OCI-LY1 (cell line): Measurements from ENCODE around the gene UMODL1.

Experiments
- H2AFZ ChIP-seq: fragments of 200-600 bp; sonication (generic), shearing (Covaris generic); 2 replicates; pipeline ENCODE4 v1.6.0; 2014; ENCODE audit warnings: antibody characterized with exemption, mild to moderate bottlenecking, low read length
- H3F3A ChIP-seq: fragments of 200-600 bp; sonication (generic), shearing (Covaris generic); 2 replicates; pipeline ENCODE4 v1.6.0; 2014; ENCODE audit warnings: mild to moderate bottlenecking, antibody characterized with exemption, low read length, moderate library complexity; ENCODE audit not compliant: insufficient read depth
- H3K27ac ChIP-seq: fragments of 200-600 bp; sonication (generic); 2 replicates; pipeline ENCODE4 v1.5.1; 2014; ENCODE audit warnings: low read length, mixed run types, mild to moderate bottlenecking, low read depth; ENCODE audit not compliant: poor library complexity, severe bottlenecking
- H3K27me3 ChIP-seq: fragments of 200-600 bp; sonication (generic); 2 replicates; pipeline ENCODE4 v1.6.0; 2014; ENCODE audit warnings: antibody characterized with exemption, mild to moderate bottlenecking, low read length, moderate library complexity; ENCODE audit not compliant: insufficient read depth
- H3K36me3 ChIP-seq: fragments of 200-600 bp; sonication (generic); 2 replicates; pipeline ENCODE4 v1.6.1; 2014; ENCODE audit warnings: mild to moderate bottlenecking, antibody characterized with exemption, low read length, moderate library complexity, mixed read lengths; ENCODE audit not compliant: insufficient read depth
- H3K4me1 ChIP-seq: fragments of 200-600 bp; sonication (generic); 2 replicates; pipeline ENCODE4 v1.5.1; 2014; ENCODE audit warnings: mild to moderate bottlenecking, low read length, moderate library complexity; ENCODE audit not compliant: insufficient read depth, severe bottlenecking
- H3K4me2 ChIP-seq: fragments of 200-600 bp; sonication (generic), shearing (Covaris generic); 2 replicates; pipeline ENCODE4 v1.6.1; 2014; ENCODE audit warnings: low read length
- H3K4me3 ChIP-seq: fragments of 200-600 bp; sonication (generic); 2 replicates; pipeline ENCODE4 v1.5.1; 2014; ENCODE audit warnings: low read length, low read depth, mild to moderate bottlenecking, mixed read lengths; ENCODE audit not compliant: poor library complexity, severe bottlenecking
- H3K79me2 ChIP-seq: fragments of 200-600 bp; shearing (Covaris generic); 2 replicates; pipeline ENCODE4 v1.6.1; 2016; ENCODE audit warnings: mixed run types, low read length, mixed read lengths; ENCODE audit not compliant: insufficient read depth
- H3K9ac ChIP-seq: fragments of 200-600 bp; sonication (generic), shearing (Covaris generic); 2 replicates; pipeline ENCODE4 v1.6.1; 2014; ENCODE audit warnings: mild to moderate bottlenecking, low read length, mixed read lengths
- H3K9me2 ChIP-seq: fragments of 200-600 bp; sonication (generic), shearing (Covaris generic); 2 replicates; pipeline ENCODE4 v1.6.1; 2014; ENCODE audit warnings: low read depth, mild to moderate bottlenecking, low read length, mixed read lengths
- H3K9me3 ChIP-seq: fragments of 200-600 bp; shearing (Covaris generic); 2 replicates; pipeline ENCODE4 v1.6.1; 2014; ENCODE audit warnings: low read length, mixed read lengths
- H4K20me1 ChIP-seq: fragments of 200-600 bp; sonication (generic), shearing (Covaris generic); 2 replicates; pipeline ENCODE4 v1.6.0; 2016; ENCODE audit warnings: mild to moderate bottlenecking, low read length; ENCODE audit not compliant: insufficient read depth
- EZH2 ChIP-seq: fragments of 200-600 bp; sonication (generic), shearing (Covaris generic); IDR thresholded peaks from 2 replicates; pipeline ENCODE4 v1.8.0; 2017; ENCODE audit warnings: borderline replicate concordance, mixed run types, mild to moderate bottlenecking, antibody characterized with exemption, low read length, moderate library complexity, mixed read lengths
- TF ChIP-seq, protein P1 (sequence below): fragments of 200-600 bp; sonication (generic), shearing (Covaris generic); IDR thresholded peaks from 2 replicates; pipeline ENCODE4 v1.5.1; 2017; ENCODE audit warnings: mild to moderate bottlenecking, antibody characterized with exemption, low read length, moderate library complexity, mixed read lengths

Gene UMODL1

DNA sequence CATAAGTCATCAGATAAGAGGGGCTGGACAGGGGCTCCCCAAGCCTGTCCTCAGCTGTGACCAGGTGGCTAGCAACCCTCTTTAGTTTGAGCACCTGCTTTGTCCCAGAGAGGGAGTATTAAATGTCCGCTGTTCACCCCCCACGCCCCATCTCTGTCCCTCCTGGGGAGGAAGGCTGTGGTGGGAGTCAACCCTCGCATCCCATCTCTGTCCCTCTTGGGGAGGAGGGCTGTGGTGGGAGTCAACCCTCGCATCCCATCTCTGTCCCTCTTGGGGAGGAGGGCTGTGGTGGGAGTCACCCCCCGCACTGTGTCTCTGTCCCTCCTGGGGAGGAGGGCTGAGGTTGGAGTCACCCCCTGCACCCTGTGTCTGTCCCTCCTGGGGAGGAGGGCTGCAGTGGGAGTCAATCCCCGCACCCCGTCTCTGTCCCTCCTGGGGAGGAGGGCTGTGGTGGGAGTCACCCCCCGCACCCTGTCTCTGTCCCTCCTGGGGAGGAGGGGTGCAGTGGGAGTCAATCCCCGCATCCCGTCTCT, 75.2 kb downstream of the UMODL1 start:
- H2AFZ ChIP-seq: no peak overlapping the region
- no peaks in the 10 kb centered on the region for H4K20me1 ChIP-seq
- H3K9me3 ChIP-seq: no peaks in the 10 kb centered on the region
- H3K4me3 ChIP-seq: no peak overlapping the region
- H3K27ac ChIP-seq: no peak overlapping the region
- no peaks in the 10 kb centered on the region for H3K36me3 ChIP-seq
- H3K79me2 ChIP-seq: no peaks in the 10 kb centered on the region
- no peak overlapping the region for H3K4me2 ChIP-seq
- H3K4me1 ChIP-seq: peaks cover 18% of the 10 kb centered on the region
- H3F3A ChIP-seq: no peaks in the 10 kb centered on the region
- no peak overlapping the region for H3K9ac ChIP-seq
- H3K9me2 ChIP-seq: no peaks in the 10 kb centered on the region
- TF ChIP-seq, protein P1, sequence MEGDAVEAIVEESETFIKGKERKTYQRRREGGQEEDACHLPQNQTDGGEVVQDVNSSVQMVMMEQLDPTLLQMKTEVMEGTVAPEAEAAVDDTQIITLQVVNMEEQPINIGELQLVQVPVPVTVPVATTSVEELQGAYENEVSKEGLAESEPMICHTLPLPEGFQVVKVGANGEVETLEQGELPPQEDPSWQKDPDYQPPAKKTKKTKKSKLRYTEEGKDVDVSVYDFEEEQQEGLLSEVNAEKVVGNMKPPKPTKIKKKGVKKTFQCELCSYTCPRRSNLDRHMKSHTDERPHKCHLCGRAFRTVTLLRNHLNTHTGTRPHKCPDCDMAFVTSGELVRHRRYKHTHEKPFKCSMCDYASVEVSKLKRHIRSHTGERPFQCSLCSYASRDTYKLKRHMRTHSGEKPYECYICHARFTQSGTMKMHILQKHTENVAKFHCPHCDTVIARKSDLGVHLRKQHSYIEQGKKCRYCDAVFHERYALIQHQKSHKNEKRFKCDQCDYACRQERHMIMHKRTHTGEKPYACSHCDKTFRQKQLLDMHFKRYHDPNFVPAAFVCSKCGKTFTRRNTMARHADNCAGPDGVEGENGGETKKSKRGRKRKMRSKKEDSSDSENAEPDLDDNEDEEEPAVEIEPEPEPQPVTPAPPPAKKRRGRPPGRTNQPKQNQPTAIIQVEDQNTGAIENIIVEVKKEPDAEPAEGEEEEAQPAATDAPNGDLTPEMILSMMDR: no peak
- TF ChIP-seq EZH2: no peak
- no peaks in the 10 kb centered on the region for H3K27me3 ChIP-seq

DNA sequence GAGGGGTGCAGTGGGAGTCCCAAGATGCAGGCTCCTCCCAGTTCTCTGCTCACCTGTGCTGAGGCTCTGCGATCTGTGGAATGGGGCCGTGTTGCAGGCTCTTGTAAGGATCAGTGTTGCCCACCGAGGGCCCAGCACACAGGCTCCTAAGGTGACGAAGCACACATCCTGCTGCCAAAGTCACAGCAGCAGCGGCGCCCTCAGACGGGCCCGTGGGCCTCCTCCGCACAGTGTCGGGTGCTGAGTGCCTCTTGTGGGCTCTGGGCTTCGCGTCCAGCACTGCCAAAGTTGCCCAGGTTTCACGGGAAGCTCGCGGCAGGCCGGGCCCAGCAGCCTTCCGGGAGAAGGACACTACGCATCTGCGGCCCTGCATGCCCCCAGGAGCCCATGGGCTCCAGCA, 75.7 kb downstream of the UMODL1 start:
- no peaks in the 10 kb centered on the region for H4K20me1 ChIP-seq
- H3F3A ChIP-seq: no peaks in the 10 kb centered on the region
- no peaks in the 10 kb centered on the region for H3K79me2 ChIP-seq
- TF ChIP-seq, protein P1: no peak
- TF ChIP-seq EZH2: no peak
- H3K9ac ChIP-seq: no peak overlapping the region
- peaks cover 18% of the 10 kb centered on the region for H3K4me1 ChIP-seq
- no peak overlapping the region for H3K4me3 ChIP-seq
- H3K4me2 ChIP-seq: no peak overlapping the region
- no peak overlapping the region for H3K27ac ChIP-seq
- no peak overlapping the region for H2AFZ ChIP-seq
- H3K27me3 ChIP-seq: no peaks in the 10 kb centered on the region
- no peaks in the 10 kb centered on the region for H3K36me3 ChIP-seq
- no peaks in the 10 kb centered on the region for H3K9me3 ChIP-seq
- no peaks in the 10 kb centered on the region for H3K9me2 ChIP-seq

DNA sequence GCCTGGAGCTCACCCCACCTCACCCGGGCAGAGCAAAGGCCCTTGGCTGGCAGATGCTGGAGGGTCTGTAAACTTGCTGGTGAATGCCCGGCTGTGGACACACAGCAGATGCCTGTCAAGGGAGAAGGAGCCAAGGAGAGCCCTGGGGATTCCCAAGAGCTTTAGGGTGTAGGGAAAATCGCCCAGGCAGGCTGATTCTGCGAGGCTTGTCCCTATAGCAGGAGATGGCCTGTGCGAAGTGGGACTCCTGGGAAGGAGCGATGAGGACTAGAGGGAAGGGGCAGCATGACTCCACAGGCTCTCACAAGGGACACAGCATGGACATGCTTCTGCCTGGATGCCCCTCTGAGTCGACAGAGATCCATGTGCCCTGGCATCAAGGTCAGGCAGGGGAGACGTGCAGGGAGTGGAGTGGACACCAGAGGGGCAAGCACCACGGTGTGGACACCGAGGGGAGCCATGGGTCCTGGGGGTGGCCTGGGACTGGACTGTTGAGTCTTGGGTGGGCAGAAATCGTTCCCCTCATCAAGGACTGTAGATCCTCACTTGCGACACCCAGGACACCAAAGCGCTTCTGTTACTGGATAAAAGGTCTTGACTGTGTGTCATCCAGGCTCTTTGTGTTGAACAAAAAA, 76.4 kb downstream of the UMODL1 start:
- Histone ChIP-seq H3K27ac (no peak overlapping the region), H3K79me2 (no peaks in the 10 kb centered on the region), H3K4me2 (no peak overlapping the region), H3K9ac (no peak overlapping the region), H3K9me3 (no peaks in the 10 kb centered on the region), H3K9me2 (no peaks in the 10 kb centered on the region), H3K4me3 (no peak overlapping the region), H3K4me1 (peaks cover 18% of the 10 kb centered on the region), H2AFZ (no peak overlapping the region), H3F3A (no peaks in the 10 kb centered on the region), H3K27me3 (no peaks in the 10 kb centered on the region), H4K20me1 (no peaks in the 10 kb centered on the region), H3K36me3 (no peaks in the 10 kb centered on the region)
- TF ChIP-seq EZH2: no peak
- TF ChIP-seq, protein P1: no peak
